Hepatocyte (in vitro differentiated cells): Measurements from ENCODE around the gene FAM76B. TPM values are rescaled to one million over a fixed set of nuclear protein-coding genes. Genes with fewer than 3 reads are reported as not detected.

Source experiments
- DNase-seq: peaks from one replicate; pipeline ENCODE4 v3.0.0-alpha.2; 2016; ENCODE audit warnings: low spot score
- H2AFZ ChIP-seq: fragments of 200-600 bp; sonication (generic); 2 replicates; pipeline ENCODE4 v1.6.0; 2016; ENCODE audit warnings: antibody characterized with exemption, mild to moderate bottlenecking
- H3K27ac ChIP-seq: fragments of 200-600 bp; sonication (generic); 2 replicates; pipeline ENCODE4 v1.5.1; 2016; ENCODE audit warnings: mild to moderate bottlenecking
- H3K27me3 ChIP-seq: fragments of 200-600 bp; sonication (generic); 2 replicates; pipeline ENCODE4 v1.6.1; 2016
- H3K36me3 ChIP-seq: fragments of 200-600 bp; sonication (generic); replicated peaks from 2 replicates; pipeline ENCODE4 v1.5.1; 2016; ENCODE audit warnings: low read depth; ENCODE audit not compliant: insufficient read depth
- H3K4me1 ChIP-seq: fragments of 200-600 bp; sonication (generic); 2 replicates; pipeline ENCODE4 v1.5.1; 2016; ENCODE audit warnings: mild to moderate bottlenecking, moderate library complexity; ENCODE audit not compliant: insufficient read depth
- H3K4me2 ChIP-seq: fragments of 200-600 bp; sonication (generic); 2 replicates; pipeline ENCODE4 v1.6.0; 2016
- H3K4me3 ChIP-seq: fragments of 200-600 bp; sonication (generic); 2 replicates; pipeline ENCODE4 v1.5.1; 2016; ENCODE audit warnings: mild to moderate bottlenecking
- H3K79me2 ChIP-seq: fragments of 200-600 bp; sonication (generic); 2 replicates; pipeline ENCODE4 v1.6.0; 2017; ENCODE audit warnings: mild to moderate bottlenecking
- H3K9me2 ChIP-seq: fragments of 200-600 bp; sonication (generic); replicated peaks from 2 replicates; pipeline ENCODE4 v1.6.0; 2017; ENCODE audit warnings: mild to moderate bottlenecking; ENCODE audit not compliant: insufficient read depth
- H3K9me3 ChIP-seq: fragments of 200-600 bp; sonication (generic); 2 replicates; pipeline ENCODE4 v1.5.1; 2016; ENCODE audit warnings: low read depth, mild to moderate bottlenecking
- H4K20me1 ChIP-seq: fragments of 200-600 bp; sonication (generic); 2 replicates; pipeline ENCODE4 v1.6.0; 2016; ENCODE audit warnings: mild to moderate bottlenecking; ENCODE audit not compliant: insufficient read depth, poor library complexity, severe bottlenecking
- EZH2 ChIP-seq: fragments of 200-600 bp; sonication (generic); IDR thresholded peaks from 2 replicates; pipeline ENCODE4 v1.6.1; 2016; ENCODE audit warnings: antibody characterized with exemption, mild to moderate bottlenecking, borderline replicate concordance
- EZH2phosphoT487 ChIP-seq: fragments of 200-600 bp; sonication (generic); IDR thresholded peaks from one replicate; pipeline ENCODE4 v1.6.1; 2018; ENCODE audit warnings: antibody characterized with exemption, mild to moderate bottlenecking, low read depth, moderate library complexity; ENCODE audit not compliant: unreplicated experiment, severe bottlenecking
- WGBS: methylation state at CpG from one replicate; pipeline ENCODE4 v1.1.6; 2016; ENCODE audit warnings: low lambda C conversion rate; ENCODE audit errors: missing lambda C conversion rate; 5-methylcytosine and 5-hydroxymethylcytosine counted together
- polyA plus RNA-seq: library from polyadenylated mRNA; unstranded; fragments of >200 nt; fragmentation: Nextera tagmentation; extraction: Ambion mirVana; gene quantifications from 2 replicates; pipeline ENCODE4 v1.2.1, GENCODE V29; 2016
- total RNA-seq: library from RNA; depleted of rRNA; stranded (reverse); fragments of >200 nt; gene quantifications from 2 replicates; pipeline ENCODE4 v1.2.3, GENCODE V29; 2014
- TF ChIP-seq, protein P1 (sequence below): fragments of 200-600 bp; sonication (generic); IDR thresholded peaks from 2 replicates; pipeline ENCODE4 v1.5.1; 2016; ENCODE audit warnings: antibody characterized with exemption, mild to moderate bottlenecking; ENCODE audit not compliant: poor library complexity

FAM76B gene
- total and polyA plus RNA-seq, 2 experiments from 2014 or later = 15.6 to 32.0 TPM

DNA sequence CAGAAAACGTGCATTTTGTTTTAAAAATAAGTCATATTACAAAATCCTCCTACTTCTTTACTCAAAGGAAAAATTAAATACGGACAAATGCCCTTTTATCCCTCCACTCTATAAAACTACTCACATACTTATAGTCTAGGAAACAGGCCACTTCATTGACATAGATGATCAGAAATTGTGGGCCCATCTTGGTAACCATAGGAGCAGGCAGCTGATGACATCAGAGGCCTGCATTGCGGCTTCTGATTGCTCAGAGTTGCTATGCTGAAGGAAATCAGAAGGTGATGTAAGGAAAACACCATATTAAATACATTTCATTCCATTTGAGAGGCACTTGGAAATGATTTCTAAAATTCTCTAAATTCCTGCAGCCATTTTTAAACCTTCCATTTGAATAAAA, 27.0 kb downstream of the FAM76B start:
- no peak overlapping the region for H2AFZ ChIP-seq
- TF ChIP-seq EZH2 (no peak), EZH2phosphoT487 (no peak)
- TF ChIP-seq, protein P1, sequence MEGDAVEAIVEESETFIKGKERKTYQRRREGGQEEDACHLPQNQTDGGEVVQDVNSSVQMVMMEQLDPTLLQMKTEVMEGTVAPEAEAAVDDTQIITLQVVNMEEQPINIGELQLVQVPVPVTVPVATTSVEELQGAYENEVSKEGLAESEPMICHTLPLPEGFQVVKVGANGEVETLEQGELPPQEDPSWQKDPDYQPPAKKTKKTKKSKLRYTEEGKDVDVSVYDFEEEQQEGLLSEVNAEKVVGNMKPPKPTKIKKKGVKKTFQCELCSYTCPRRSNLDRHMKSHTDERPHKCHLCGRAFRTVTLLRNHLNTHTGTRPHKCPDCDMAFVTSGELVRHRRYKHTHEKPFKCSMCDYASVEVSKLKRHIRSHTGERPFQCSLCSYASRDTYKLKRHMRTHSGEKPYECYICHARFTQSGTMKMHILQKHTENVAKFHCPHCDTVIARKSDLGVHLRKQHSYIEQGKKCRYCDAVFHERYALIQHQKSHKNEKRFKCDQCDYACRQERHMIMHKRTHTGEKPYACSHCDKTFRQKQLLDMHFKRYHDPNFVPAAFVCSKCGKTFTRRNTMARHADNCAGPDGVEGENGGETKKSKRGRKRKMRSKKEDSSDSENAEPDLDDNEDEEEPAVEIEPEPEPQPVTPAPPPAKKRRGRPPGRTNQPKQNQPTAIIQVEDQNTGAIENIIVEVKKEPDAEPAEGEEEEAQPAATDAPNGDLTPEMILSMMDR = no peak
- H3K79me2 ChIP-seq = no peaks in the 10 kb centered on the region
- no peak for DNase-seq
- 89% methylated on average over 3 of the region's 3 CpGs for WGBS
- no peaks in the 10 kb centered on the region for H3K27me3 ChIP-seq
- H3K9me3 ChIP-seq = no peaks in the 10 kb centered on the region
- no peak overlapping the region for H3K27ac ChIP-seq
- no peaks in the 10 kb centered on the region for H4K20me1 ChIP-seq
- no peak overlapping the region for H3K4me3 ChIP-seq
- no peaks in the 10 kb centered on the region for H3K4me1 ChIP-seq
- H3K36me3 ChIP-seq = no peaks in the 10 kb centered on the region
- no peaks in the 10 kb centered on the region for H3K9me2 ChIP-seq
- no peak overlapping the region for H3K4me2 ChIP-seq

- DNase-seq = no peak
- H3K4me2 ChIP-seq = no peak overlapping the region
- no peak overlapping the region for H3K4me3 ChIP-seq
- H3K9me3 ChIP-seq = no peaks in the 10 kb centered on the region
- no peak for TF ChIP-seq EZH2phosphoT487
- TF ChIP-seq, protein P1 = no peak
- no peak for TF ChIP-seq EZH2
- 85% methylated on average over 1 of the region's 1 CpG for WGBS
- no peaks in the 10 kb centered on the region for H3K9me2 ChIP-seq
- no peaks in the 10 kb centered on the region for H4K20me1 ChIP-seq
- H3K4me1 ChIP-seq = no peaks in the 10 kb centered on the region
- no peaks in the 10 kb centered on the region for H3K79me2 ChIP-seq
- H3K27me3 ChIP-seq = no peaks in the 10 kb centered on the region
- H3K36me3 ChIP-seq = no peaks in the 10 kb centered on the region
- H3K27ac ChIP-seq = no peak overlapping the region
- no peak overlapping the region for H2AFZ ChIP-seq
Measured at GRCh38 chr11:95760941-95761340, 28.6 kb downstream of the FAM76B start.

DNA sequence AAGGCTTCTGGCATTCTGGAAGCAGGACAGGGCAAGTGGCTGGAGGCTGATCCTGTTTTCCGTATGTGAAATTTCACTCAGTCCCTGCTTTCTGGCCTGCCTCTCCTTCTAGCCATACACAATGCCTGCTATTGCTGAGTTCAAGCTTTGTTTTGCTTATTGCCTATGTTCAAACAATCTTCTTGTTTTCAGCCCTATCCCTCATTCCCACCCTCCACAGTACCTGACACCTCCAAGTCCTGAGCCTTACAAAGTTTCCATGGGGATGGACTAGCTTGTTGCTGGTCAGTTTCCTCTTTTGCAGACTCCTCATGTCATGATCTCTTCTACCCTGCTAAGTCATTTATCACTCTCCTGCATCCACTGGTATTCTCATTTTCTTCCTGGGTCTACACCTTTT, 38.1 kb downstream of the FAM76B start:
- no peak overlapping the region for H2AFZ ChIP-seq
- no peaks in the 10 kb centered on the region for H3K9me3 ChIP-seq
- no peaks in the 10 kb centered on the region for H4K20me1 ChIP-seq
- no peaks in the 10 kb centered on the region for H3K36me3 ChIP-seq
- H3K4me2 ChIP-seq = no peak overlapping the region
- DNase-seq = no peak
- no peaks in the 10 kb centered on the region for H3K9me2 ChIP-seq
- H3K27ac ChIP-seq = no peak overlapping the region
- no peaks in the 10 kb centered on the region for H3K79me2 ChIP-seq
- TF ChIP-seq EZH2phosphoT487 = no peak
- TF ChIP-seq, protein P1 = no peak
- no peak for TF ChIP-seq EZH2
- 85% methylated on average over 1 of the region's 1 CpG for WGBS
- no peaks in the 10 kb centered on the region for H3K4me1 ChIP-seq
- H3K4me3 ChIP-seq = no peak overlapping the region
- H3K27me3 ChIP-seq = no peaks in the 10 kb centered on the region

- Histone ChIP-seq H3K9me2 (no peaks in the 10 kb centered on the region), H3K4me2 (no peak overlapping the region), H3K79me2 (no peaks in the 10 kb centered on the region), H3K27ac (no peak overlapping the region), H2AFZ (no peak overlapping the region), H3K4me3 (no peak overlapping the region), H3K9me3 (no peaks in the 10 kb centered on the region), H3K27me3 (no peaks in the 10 kb centered on the region), H3K4me1 (no peaks in the 10 kb centered on the region), H3K36me3 (no peaks in the 10 kb centered on the region), H4K20me1 (no peaks in the 10 kb centered on the region)
- no peak for TF ChIP-seq EZH2phosphoT487
- no peak for TF ChIP-seq EZH2
- TF ChIP-seq, protein P1 = no peak
- 47% methylated on average over 1 of the region's 1 CpG for WGBS
- no peak for DNase-seq
Measured at GRCh38 chr11:95750101-95750500, 39.5 kb downstream of the FAM76B start.
